A549 (cell line): ENCODE results near the gene GLYATL3. TPM values are rescaled to one million over a fixed set of nuclear protein-coding genes. Genes with fewer than 3 reads are reported as not detected.

Experiments
- ATAC-seq, 2 experiments: fragments of 200-7000 bp in 1 of 2; fragments of >200 bp in 1 of 2; cut with Nextera tagmentation in 1 of 2; cut with Tn5 transposase in 1 of 2; 3 replicates each; pipeline versions ENCODE4 v1.8.0 to v1.9.1; 2018 to 2020; ENCODE audit warnings: mild to moderate bottlenecking in 1 of 2, moderate library complexity in 1 of 2
- CTCF ChIA-PET: fragments of 300-600 bp; sonication (Branson Sonifier 250); formaldehyde crosslinking; extraction: SDS; loops from one replicate; lab custom pipeline; 2021; ENCODE audit warnings: antibody characterized with exemption, inconsistent platforms; lab: Yijun Ruan, JAX
- POLR2A ChIA-PET: fragments of 350-600 bp; formaldehyde crosslinking; extraction: SDS; loops from one replicate; lab custom pipeline; 2021; ENCODE audit warnings: antibody characterized with exemption, inconsistent platforms; lab: Yijun Ruan, JAX
- DNase-seq, 2 experiments: peaks; one replicate each; pipeline versions ENCODE4 v3.0.0 to v3.0.0-alpha.2; 2011 to 2016; ENCODE audit warnings: low read depth in 1 of 2, low spot score in 1 of 2
- FAIRE-seq: peaks from 2 replicates; lab custom pipeline; 2011; peaks lifted over from hg19 to GRCh38; lab: Jason Lieb, UNC
- H3K27ac ChIP-seq, 2 experiments: fragments of >200 bp; sonication (Bioruptor Twin); formaldehyde crosslinking; 3 replicates each; pipeline ENCODE4 v1.5.1; 2016 to 2017
- H3K4me1 ChIP-seq: fragments of >200 bp; sonication (Bioruptor Twin); formaldehyde crosslinking; 3 replicates; pipeline ENCODE4 v1.6.1; 2016
- H3K4me2 ChIP-seq: fragments of >200 bp; sonication (Bioruptor Twin); formaldehyde crosslinking; 3 replicates; pipeline ENCODE4 v1.6.1; 2016
- H3K4me3 ChIP-seq: fragments of >200 bp; sonication (Bioruptor Twin); formaldehyde crosslinking; 3 replicates; pipeline ENCODE4 v1.5.1; 2016
- H3K9me3 ChIP-seq: fragments of >200 bp; sonication (Bioruptor Twin); formaldehyde crosslinking; 3 replicates; pipeline ENCODE4 v1.6.1; 2016
- CEBPB ChIP-seq, 2 experiments: fragments of >200 bp in 1 of 2; sonication (Bioruptor Twin) in 1 of 2; formaldehyde crosslinking in 1 of 2; IDR thresholded peaks; 2 replicates each; pipeline ENCODE4 v1.6.1; 2012 to 2016
- CHD4 ChIP-seq: fragments of 200-600 bp; sonication (generic); IDR thresholded peaks from 2 replicates; pipeline ENCODE4 v1.6.1; 2016; ENCODE audit warnings: antibody characterized with exemption, mild to moderate bottlenecking, borderline replicate concordance
- CTCF ChIP-seq: fragments of >200 bp; sonication (Bioruptor Twin); formaldehyde crosslinking; IDR thresholded peaks from 3 replicates; pipeline ENCODE4 v1.5.1; 2016
- E2F6 ChIP-seq: IDR thresholded peaks from 2 replicates; pipeline ENCODE4 v1.6.1; 2012; ENCODE audit warnings: low read depth, borderline replicate concordance
- EHF ChIP-seq: fragments of 250-450 bp; sonication (Bioruptor Pico); IDR thresholded peaks from 2 replicates; pipeline ENCODE4 v1.5.0; 2020; ENCODE audit warnings: mild to moderate bottlenecking
- EP300 ChIP-seq, 2 experiments: fragments of >200 bp; sonication (Bioruptor Twin); formaldehyde crosslinking; IDR thresholded peaks; 2 replicates in 1 of 2; 3 replicates in 1 of 2; pipeline ENCODE4 v1.6.1; 2016 to 2017
- FOSL2 ChIP-seq, 2 experiments: fragments of 450-650 bp in 1 of 2; fragments of >200 bp in 1 of 2; sonication (Bioruptor Twin) in 1 of 2; formaldehyde crosslinking; IDR thresholded peaks; 2 replicates each; pipeline versions ENCODE4 v1.5.0 to v1.6.1; 2016 to 2020; ENCODE audit warnings: mild to moderate bottlenecking in 1 of 2, moderate library complexity in 1 of 2
- HES2 ChIP-seq: fragments of >200 bp; sonication (Bioruptor Twin); formaldehyde crosslinking; IDR thresholded peaks from 2 replicates; pipeline ENCODE4 v1.6.1; 2016
- HOXB13 ChIP-seq: fragments of 250-450 bp; sonication (Bioruptor Pico); IDR thresholded peaks from 2 replicates; pipeline ENCODE4 v1.5.0; 2020; ENCODE audit warnings: low read depth, mild to moderate bottlenecking, moderate library complexity
- KDM1A ChIP-seq: fragments of 200-600 bp; sonication (generic); IDR thresholded peaks from 2 replicates; pipeline ENCODE4 v1.6.1; 2016; ENCODE audit warnings: low read depth, mild to moderate bottlenecking
- KDM5A ChIP-seq: fragments of 200-600 bp; sonication (generic); IDR thresholded peaks from 2 replicates; pipeline ENCODE4 v1.6.1; 2016; ENCODE audit warnings: antibody characterized with exemption, mild to moderate bottlenecking
- MAX ChIP-seq: IDR thresholded peaks from 2 replicates; pipeline ENCODE4 v1.6.1; 2012
- NR3C1 ChIP-seq: fragments of >200 bp; sonication (Bioruptor Twin); formaldehyde crosslinking; IDR thresholded peaks from 3 replicates; pipeline ENCODE4 v1.6.1; 2017
- PHF8 ChIP-seq: fragments of 200-600 bp; sonication (generic); IDR thresholded peaks from 2 replicates; pipeline ENCODE4 v1.6.1; 2016; ENCODE audit warnings: low read depth, mild to moderate bottlenecking, antibody characterized with exemption, moderate library complexity, borderline replicate concordance
- POLR2A ChIP-seq: IDR thresholded peaks from 2 replicates; pipeline ENCODE4 v1.6.1; 2012; ENCODE audit warnings: mild to moderate bottlenecking, low read length
- RARB ChIP-seq: fragments of 250-450 bp; sonication (Bioruptor Pico); IDR thresholded peaks from 2 replicates; pipeline ENCODE4 v1.8.0; 2021; ENCODE audit warnings: mild to moderate bottlenecking, moderate library complexity
- RCOR1 ChIP-seq: fragments of 150-350 bp; IDR thresholded peaks from 2 replicates; pipeline ENCODE4 v1.6.1; 2014; ENCODE audit warnings: antibody characterized with exemption, low read length, low read depth
- RFX5 ChIP-seq: fragments of 450-650 bp; IDR thresholded peaks from 2 replicates; pipeline ENCODE4 v1.7.1; 2014; ENCODE audit warnings: antibody characterized with exemption, mild to moderate bottlenecking, moderate library complexity
- SMC3 ChIP-seq: fragments of >200 bp; sonication (Bioruptor Twin); formaldehyde crosslinking; IDR thresholded peaks from 3 replicates; pipeline ENCODE4 v1.6.1; 2018; ENCODE audit warnings: inconsistent platforms
- USF2 ChIP-seq: fragments of 450-650 bp; IDR thresholded peaks from 2 replicates; pipeline ENCODE4 v1.6.1; 2014; ENCODE audit warnings: antibody characterized with exemption
- ZSCAN20 ChIP-seq: fragments of 250-450 bp; sonication (Bioruptor Pico); IDR thresholded peaks from 2 replicates; pipeline ENCODE4 v1.8.0; 2022; ENCODE audit warnings: mild to moderate bottlenecking, moderate library complexity
- WGBS: methylation state at CpG from one replicate; pipeline ENCODE4 v1.1.6; 2017; ENCODE audit errors: missing lambda C conversion rate; 5-methylcytosine and 5-hydroxymethylcytosine counted together
- polyA plus RNA-seq, 4 experiments: library from polyadenylated mRNA; depleted of rRNA in 3 of 4; stranded (reverse); fragments of >200 nt; fragmentation: RNase III in 1 of 4; extraction: RNeasy Plus Mini Kit Qiagen cat#74134 plus additional on column Dnase treatment in 1 of 4; gene quantifications; 2 replicates in 3 of 4; 3 replicates in 1 of 4; pipeline ENCODE4 v1.2.3, GENCODE V29; 2011 to 2017

Gene GLYATL3
- polyA plus RNA-seq, 2 of the 4 experiments (the other 2 are of a cell fraction): not detected

GRCh38 chr6:49515485-49516146, 15.9 kb downstream of the GLYATL3 start:
- no peaks in the 10 kb centered on the region for H3K9me3 ChIP-seq
- no peak for TF ChIP-seq FOSL2 (IDR thresholded peaks at IDR 0.05)
- TF ChIP-seq FOSL2 (CRISPR knock-in tag; IDR thresholded peaks at IDR 0.05): no peak
- TF ChIP-seq MAX: no peak
- no peak for TF ChIP-seq ZSCAN20
- no peak for TF ChIP-seq EP300 (IDR thresholded peaks at IDR 0.05)
- TF ChIP-seq NR3C1: no peak
- TF ChIP-seq SMC3: no peak
- no peak for TF ChIP-seq E2F6
- TF ChIP-seq HES2: no peak
- no peak for TF ChIP-seq PHF8
- no peak for TF ChIP-seq HOXB13 (CRISPR knock-in tag)
- no peak for TF ChIP-seq RFX5
- no peak overlapping the region for H3K4me2 ChIP-seq
- DNase-seq: no peak
- H3K27ac ChIP-seq: no peak overlapping the region
- POLR2A ChIA-PET: no interaction called here
- FAIRE-seq: no peak
- CTCF ChIA-PET: interaction anchor here (1.8 kb wide), 1 partner anchor 16 kb away, joined by 7 read pairs; no protein-coding TSS in a partner anchor
- H3K4me3 ChIP-seq: no peak overlapping the region
- 78% methylated on average over 10 of the region's 10 CpGs for WGBS
- ATAC-seq: no peak
- peaks cover 9% of the 10 kb centered on the region; the same call in 1 of the 3 replicates for H3K4me1 ChIP-seq

- H3K4me3 ChIP-seq: no peak overlapping the region
- no peak overlapping the region for H3K4me2 ChIP-seq
- no peak for DNase-seq
- TF ChIP-seq CHD4: no peak
- TF ChIP-seq CTCF: no peak
- TF ChIP-seq RARB (CRISPR knock-in tag): no peak
- no peak for TF ChIP-seq PHF8
- no peak for TF ChIP-seq KDM1A
- no peak for TF ChIP-seq SMC3
- TF ChIP-seq RCOR1: no peak
- no peak for TF ChIP-seq USF2
- no peak for TF ChIP-seq EHF
- no peak for TF ChIP-seq POLR2A
- TF ChIP-seq CEBPB (IDR thresholded peaks at IDR 0.05): no peak
- 63% methylated on average over 3 of the region's 4 CpGs for WGBS
- FAIRE-seq: no peak
- ATAC-seq: no peak
- no peaks in the 10 kb centered on the region for H3K9me3 ChIP-seq
- peaks cover 9% of the 10 kb centered on the region; the same call in 1 of the 3 replicates for H3K4me1 ChIP-seq
- POLR2A ChIA-PET: no interaction called here
- CTCF ChIA-PET: interaction anchor here (1.8 kb wide), 1 partner anchor 16 kb away, joined by 7 read pairs; no protein-coding TSS in a partner anchor
- H3K27ac ChIP-seq: no peak overlapping the region
These were observed 16.4 kb downstream of the GLYATL3 start for GRCh38 chr6:49516147-49516505.

GRCh38 chr6:49517919-49518318, 18.2 kb downstream of the GLYATL3 start:
- no peak for TF ChIP-seq KDM5A
- Histone ChIP-seq H3K9me3 (no peaks in the 10 kb centered on the region), H3K4me2 (no peak overlapping the region), H3K4me3 (no peak overlapping the region), H3K4me1 (peaks cover 15% of the 10 kb centered on the region; the same call in 2 of the 3 replicates), H3K27ac (no peak overlapping the region)
- FAIRE-seq: no peak
- no peak for DNase-seq
- 77% methylated on average over 2 of the region's 2 CpGs for WGBS
- POLR2A ChIA-PET: interaction anchor here (0.6 kb wide), 1 partner anchor 1662 kb away, joined by 5 read pairs; no protein-coding TSS in a partner anchor
- ATAC-seq: no peak
- CTCF ChIA-PET: interaction anchor here (1.0 to 1.8 kb wide), 2 partner anchors 14 to 65 kb away, joined by 3 to 4 read pairs; no protein-coding TSS in a partner anchor
